Skeletal muscle satellite cell (primary cell): ENCODE measurements around the gene MREG.
"Not testable (repeated sequence)": the region's sequence is repeated elsewhere in the genome, so short reads cannot be mapped to it uniquely, and the experiment has no call there.

Experiments
- H3K27me3 ChIP-seq: 2 replicates; pipeline ENCODE4 v1.7.0; 2013; ENCODE audit warnings: low read length; ENCODE audit not compliant: control insufficient read depth, insufficient read depth
- H3K36me3 ChIP-seq: 2 replicates; pipeline ENCODE4 v1.7.0; 2013; ENCODE audit warnings: mild to moderate bottlenecking, control low read depth, low read length; ENCODE audit not compliant: insufficient read depth
- H3K4me1 ChIP-seq: 2 replicates; pipeline ENCODE4 v1.7.0; 2013; ENCODE audit warnings: low read length; ENCODE audit not compliant: control insufficient read depth, insufficient read depth
- H3K4me2 ChIP-seq: 2 replicates; pipeline ENCODE4 v1.7.0; 2013; ENCODE audit warnings: mild to moderate bottlenecking, low read length
- H3K4me3 ChIP-seq: 2 replicates; pipeline ENCODE4 v1.7.0; 2013; ENCODE audit warnings: low read length
- H3K9ac ChIP-seq: 2 replicates; pipeline ENCODE4 v1.7.0; 2013; ENCODE audit warnings: mild to moderate bottlenecking, low read depth, low read length, moderate library complexity
- H3K9me3 ChIP-seq: replicated peaks from 2 replicates; pipeline ENCODE4 v1.7.0; 2013; ENCODE audit warnings: mild to moderate bottlenecking, control low read depth, low read length

MREG gene

GRCh38 chr2:215983581-215984351, 29.6 kb downstream of the MREG start:
- Histone ChIP-seq H3K9ac (no peak overlapping the region), H3K4me2 (no peak overlapping the region), H3K4me3 (no peak overlapping the region), H3K4me1 (peaks cover 3% of the 10 kb centered on the region), H3K9me3 (no peaks in the 10 kb centered on the region), H3K36me3 (no peaks in the 10 kb centered on the region), H3K27me3 (no peaks in the 10 kb centered on the region)

- Histone ChIP-seq H3K36me3 (no peaks in the 10 kb centered on the region), H3K9me3 (no peaks in the 10 kb centered on the region), H3K27me3 (no peaks in the 10 kb centered on the region), H3K4me2 (no peak overlapping the region), H3K4me1 (peaks cover 3% of the 10 kb centered on the region), H3K4me3 (no peak overlapping the region), H3K9ac (no peak overlapping the region)
Observed at GRCh38 chr2:215982465-215982875, 30.9 kb downstream of the MREG start.

- Histone ChIP-seq H3K27me3 (peaks cover 4% of the 10 kb centered on the region), H3K36me3 (no peaks in the 10 kb centered on the region), H3K9ac (no peak overlapping the region)
Observed at GRCh38 chr2:215981115-215981514, 32.2 kb downstream of the MREG start.

GRCh38 chr2:215979620-215980019, 33.7 kb downstream of the MREG start:
- Histone ChIP-seq H3K4me3 (no peak overlapping the region), H3K4me2 (no peak overlapping the region), H3K36me3 (no peaks in the 10 kb centered on the region), H3K9me3 (no peaks in the 10 kb centered on the region), H3K4me1 (peaks cover 3% of the 10 kb centered on the region), H3K9ac (no peak overlapping the region), H3K27me3 (peaks cover 6% of the 10 kb centered on the region)

More at GRCh38 chr2:215981115-215981514, 32.2 kb downstream of the MREG start:
- Histone ChIP-seq H3K4me3 (no peak overlapping the region), H3K4me1 (peaks cover 3% of the 10 kb centered on the region), H3K4me2 (no peak overlapping the region), H3K9me3 (no peaks in the 10 kb centered on the region)

- H3K9ac ChIP-seq = no peak overlapping the region
- H3K4me2 ChIP-seq = no peak overlapping the region
- H3K4me3 ChIP-seq = no peak overlapping the region
- H3K4me1 ChIP-seq = peaks cover 10% of the 10 kb centered on the region
- peaks cover 22% of the 10 kb centered on the region for H3K27me3 ChIP-seq
- H3K36me3 ChIP-seq = no peaks in the 10 kb centered on the region
- H3K9me3 ChIP-seq = no peaks in the 10 kb centered on the region
Observed at GRCh38 chr2:215974700-215975429, 38.5 kb downstream of the MREG start.

- no peaks in the 10 kb centered on the region for H3K9me3 ChIP-seq
- no peak overlapping the region for H3K4me2 ChIP-seq
- H3K4me1 ChIP-seq = peaks cover 14% of the 10 kb centered on the region
- H3K36me3 ChIP-seq = no peaks in the 10 kb centered on the region
- H3K4me3 ChIP-seq = no peak overlapping the region
- H3K27me3 ChIP-seq = peaks cover 22% of the 10 kb centered on the region
- H3K9ac ChIP-seq = no peak overlapping the region
Observed at GRCh38 chr2:215973954-215974699, 39.2 kb downstream of the MREG start.

GRCh38 chr2:215973145-215973792, 40.1 kb downstream of the MREG start:
- Histone ChIP-seq H3K4me2 (no peak overlapping the region), H3K4me1 (peaks cover 14% of the 10 kb centered on the region), H3K27me3 (peaks cover 22% of the 10 kb centered on the region), H3K9me3 (no peaks in the 10 kb centered on the region), H3K4me3 (no peak overlapping the region), H3K9ac (no peak overlapping the region), H3K36me3 (no peaks in the 10 kb centered on the region)

GRCh38 chr2:215971671-215972070, 41.7 kb downstream of the MREG start:
- Histone ChIP-seq H3K4me1 (peaks cover 14% of the 10 kb centered on the region), H3K9ac (no peak overlapping the region), H3K27me3 (peaks cover 22% of the 10 kb centered on the region), H3K36me3 (no peaks in the 10 kb centered on the region), H3K9me3 (no peaks in the 10 kb centered on the region), H3K4me3 (no peak overlapping the region), H3K4me2 (no peak overlapping the region)

GRCh38 chr2:215970894-215971293, 42.5 kb downstream of the MREG start:
- Histone ChIP-seq H3K4me1 (peaks cover 14% of the 10 kb centered on the region), H3K27me3 (peaks cover 17% of the 10 kb centered on the region)
- not testable (repeated sequence) for H3K9me3 ChIP-seq, H3K4me3 ChIP-seq, H3K36me3 ChIP-seq, H3K9ac ChIP-seq, H3K4me2 ChIP-seq

GRCh38 chr2:215970425-215970824, 42.9 kb downstream of the MREG start:
- Histone ChIP-seq H3K36me3 (no peaks in the 10 kb centered on the region), H3K4me2 (no peak overlapping the region), H3K27me3 (peaks cover 21% of the 10 kb centered on the region), H3K4me1 (peaks cover 14% of the 10 kb centered on the region), H3K9me3 (no peaks in the 10 kb centered on the region), H3K9ac (no peak overlapping the region), H3K4me3 (no peak overlapping the region)
